A549 (cell line): ENCODE measurements around the gene PKN2.

Experiments used
- CBX2 ChIP-seq: fragments of 200-600 bp; sonication (generic); IDR thresholded peaks from 2 replicates; pipeline ENCODE4 v1.6.1; 2016; ENCODE audit warnings: low read depth, mild to moderate bottlenecking, borderline replicate concordance
- CEBPB ChIP-seq, 2 experiments: fragments of >200 bp in 1 of 2; sonication (Bioruptor Twin) in 1 of 2; formaldehyde crosslinking in 1 of 2; IDR thresholded peaks; 2 replicates each; pipeline ENCODE4 v1.6.1; 2012 to 2016
- EHF ChIP-seq: fragments of 250-450 bp; sonication (Bioruptor Pico); IDR thresholded peaks from 2 replicates; pipeline ENCODE4 v1.5.0; 2020; ENCODE audit warnings: mild to moderate bottlenecking
- ESRRA ChIP-seq: fragments of 150-350 bp; IDR thresholded peaks from 2 replicates; pipeline ENCODE4 v1.6.1; 2014; ENCODE audit warnings: mild to moderate bottlenecking, low read length, borderline replicate concordance
- NPAS2 ChIP-seq: fragments of 250-450 bp; sonication (Bioruptor Pico); IDR thresholded peaks from 2 replicates; pipeline ENCODE4 v1.8.0; 2022; ENCODE audit warnings: mild to moderate bottlenecking, moderate library complexity, borderline replicate concordance
- POLR2A ChIP-seq: IDR thresholded peaks from 2 replicates; pipeline ENCODE4 v1.6.1; 2012; ENCODE audit warnings: mild to moderate bottlenecking, low read length
- POLR2AphosphoS2 ChIP-seq: conservative IDR thresholded peaks from 2 replicates; pipeline ENCODE4 v1.6.1; 2012; ENCODE audit warnings: low read length, improper control_type of control experiment, inconsistent platforms
- RARB ChIP-seq: fragments of 250-450 bp; sonication (Bioruptor Pico); IDR thresholded peaks from 2 replicates; pipeline ENCODE4 v1.8.0; 2021; ENCODE audit warnings: mild to moderate bottlenecking, moderate library complexity
- TF ChIP-seq, protein P1 (sequence below): fragments of >200 bp; sonication (Bioruptor Twin); formaldehyde crosslinking; IDR thresholded peaks from 3 replicates; pipeline ENCODE4 v1.5.1; 2016
- TF ChIP-seq, protein P2 (sequence below): IDR thresholded peaks from 2 replicates; pipeline ENCODE4 v1.6.1; 2012
- TF ChIP-seq, protein P3 (sequence below): IDR thresholded peaks from 2 replicates; pipeline ENCODE4 v1.6.1; 2012
- TF ChIP-seq, protein P4 (sequence below): fragments of >200 bp; sonication (Bioruptor Twin); formaldehyde crosslinking; IDR thresholded peaks from 3 replicates; pipeline ENCODE4 v1.6.1; 2016

DNA sequence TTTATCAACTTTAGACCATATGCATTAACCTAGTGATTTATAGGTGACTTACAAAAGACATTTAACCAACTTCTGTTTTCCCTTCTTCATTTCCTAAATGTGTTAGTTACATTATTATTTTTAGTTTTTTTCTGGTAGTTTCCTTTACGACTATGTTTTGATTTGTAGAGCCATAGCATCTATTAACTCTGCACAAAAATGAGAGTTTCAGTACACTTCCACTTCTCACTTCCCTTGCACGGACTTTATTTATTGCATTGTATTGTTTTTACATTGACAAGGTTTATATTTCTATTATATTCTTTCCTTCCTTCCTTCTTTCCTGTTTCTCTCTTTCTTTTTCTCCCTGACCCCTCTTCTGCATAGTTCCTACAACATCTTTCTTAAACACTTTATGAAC, 14.7 kb downstream of the PKN2 start:
- TF ChIP-seq CBX2 (no peak), NPAS2 (CRISPR knock-in tag) (no peak), POLR2AphosphoS2 (no peak), ESRRA (no peak), RARB (CRISPR knock-in tag) (no peak), CEBPB (IDR thresholded peaks at IDR 0.05) (no peak), POLR2A (no peak), EHF (CRISPR knock-in tag) (no peak)
- TF ChIP-seq, protein P1, sequence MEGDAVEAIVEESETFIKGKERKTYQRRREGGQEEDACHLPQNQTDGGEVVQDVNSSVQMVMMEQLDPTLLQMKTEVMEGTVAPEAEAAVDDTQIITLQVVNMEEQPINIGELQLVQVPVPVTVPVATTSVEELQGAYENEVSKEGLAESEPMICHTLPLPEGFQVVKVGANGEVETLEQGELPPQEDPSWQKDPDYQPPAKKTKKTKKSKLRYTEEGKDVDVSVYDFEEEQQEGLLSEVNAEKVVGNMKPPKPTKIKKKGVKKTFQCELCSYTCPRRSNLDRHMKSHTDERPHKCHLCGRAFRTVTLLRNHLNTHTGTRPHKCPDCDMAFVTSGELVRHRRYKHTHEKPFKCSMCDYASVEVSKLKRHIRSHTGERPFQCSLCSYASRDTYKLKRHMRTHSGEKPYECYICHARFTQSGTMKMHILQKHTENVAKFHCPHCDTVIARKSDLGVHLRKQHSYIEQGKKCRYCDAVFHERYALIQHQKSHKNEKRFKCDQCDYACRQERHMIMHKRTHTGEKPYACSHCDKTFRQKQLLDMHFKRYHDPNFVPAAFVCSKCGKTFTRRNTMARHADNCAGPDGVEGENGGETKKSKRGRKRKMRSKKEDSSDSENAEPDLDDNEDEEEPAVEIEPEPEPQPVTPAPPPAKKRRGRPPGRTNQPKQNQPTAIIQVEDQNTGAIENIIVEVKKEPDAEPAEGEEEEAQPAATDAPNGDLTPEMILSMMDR: no peak
- TF ChIP-seq, protein P2, sequence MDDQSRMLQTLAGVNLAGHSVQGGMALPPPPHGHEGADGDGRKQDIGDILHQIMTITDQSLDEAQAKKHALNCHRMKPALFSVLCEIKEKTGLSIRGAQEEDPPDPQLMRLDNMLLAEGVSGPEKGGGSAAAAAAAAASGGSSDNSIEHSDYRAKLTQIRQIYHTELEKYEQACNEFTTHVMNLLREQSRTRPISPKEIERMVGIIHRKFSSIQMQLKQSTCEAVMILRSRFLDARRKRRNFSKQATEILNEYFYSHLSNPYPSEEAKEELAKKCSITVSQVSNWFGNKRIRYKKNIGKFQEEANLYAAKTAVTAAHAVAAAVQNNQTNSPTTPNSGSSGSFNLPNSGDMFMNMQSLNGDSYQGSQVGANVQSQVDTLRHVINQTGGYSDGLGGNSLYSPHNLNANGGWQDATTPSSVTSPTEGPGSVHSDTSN: no peak
- TF ChIP-seq, protein P3, sequence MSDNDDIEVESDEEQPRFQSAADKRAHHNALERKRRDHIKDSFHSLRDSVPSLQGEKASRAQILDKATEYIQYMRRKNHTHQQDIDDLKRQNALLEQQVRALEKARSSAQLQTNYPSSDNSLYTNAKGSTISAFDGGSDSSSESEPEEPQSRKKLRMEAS: no peak
- TF ChIP-seq, protein P4, sequence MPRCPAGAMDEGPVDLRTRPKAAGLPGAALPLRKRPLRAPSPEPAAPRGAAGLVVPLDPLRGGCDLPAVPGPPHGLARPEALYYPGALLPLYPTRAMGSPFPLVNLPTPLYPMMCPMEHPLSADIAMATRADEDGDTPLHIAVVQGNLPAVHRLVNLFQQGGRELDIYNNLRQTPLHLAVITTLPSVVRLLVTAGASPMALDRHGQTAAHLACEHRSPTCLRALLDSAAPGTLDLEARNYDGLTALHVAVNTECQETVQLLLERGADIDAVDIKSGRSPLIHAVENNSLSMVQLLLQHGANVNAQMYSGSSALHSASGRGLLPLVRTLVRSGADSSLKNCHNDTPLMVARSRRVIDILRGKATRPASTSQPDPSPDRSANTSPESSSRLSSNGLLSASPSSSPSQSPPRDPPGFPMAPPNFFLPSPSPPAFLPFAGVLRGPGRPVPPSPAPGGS: no peak
